GM06990 (cell line): Measurements from ENCODE around the gene PFAS.

Source experiments
- DNase-seq: peaks from one replicate; pipeline ENCODE4 v3.0.0-alpha.2; 2011; ENCODE audit not compliant: insufficient read length; ENCODE audit errors: extremely low read depth
- H3K27me3 ChIP-seq: replicated peaks from 2 replicates; pipeline ENCODE4 v1.6.0; 2011; ENCODE audit warnings: low read length; ENCODE audit not compliant: control insufficient read depth, insufficient read depth
- H3K36me3 ChIP-seq: 2 replicates; pipeline ENCODE4 v1.5.1; 2011; ENCODE audit warnings: low read length; ENCODE audit not compliant: control insufficient read depth, insufficient read depth
- H3K4me3 ChIP-seq: replicated peaks from 2 replicates; pipeline ENCODE4 v1.5.1; 2011; ENCODE audit warnings: low read depth, mild to moderate bottlenecking, control low read depth, low read length
- CTCF ChIP-seq: IDR thresholded peaks from 2 replicates; pipeline ENCODE4 v1.5.1; 2011; ENCODE audit warnings: low read length, control low read depth, mild to moderate bottlenecking, inconsistent platforms; ENCODE audit not compliant: insufficient read depth, poor library complexity, severe bottlenecking

PFAS gene

GRCh38 chr17:8264836-8265542 is 15.9 kb downstream of the PFAS start:
- no peak for DNase-seq
- TF ChIP-seq CTCF, result no peak
- H3K4me3 ChIP-seq, result no peak overlapping the region
- H3K36me3 ChIP-seq, result peaks cover 48% of the 10 kb centered on the region
- H3K27me3 ChIP-seq, result no peaks in the 10 kb centered on the region

- H3K36me3 ChIP-seq, result peaks cover 45% of the 10 kb centered on the region
- TF ChIP-seq CTCF, result no peak
These were observed 17.8 kb downstream of the PFAS start for GRCh38 chr17:8266648-8267479.

GRCh38 chr17:8267480-8268147 is 18.5 kb downstream of the PFAS start:
- Histone ChIP-seq H3K27me3 (no peaks in the 10 kb centered on the region), H3K36me3 (peaks cover 44% of the 10 kb centered on the region), H3K4me3 (no peak overlapping the region)
- DNase-seq, result no peak
- no peak for TF ChIP-seq CTCF

More at GRCh38 chr17:8266648-8267479, 17.8 kb downstream of the PFAS start:
- no peak for DNase-seq
- Histone ChIP-seq H3K4me3 (no peak overlapping the region), H3K27me3 (no peaks in the 10 kb centered on the region)

DNA sequence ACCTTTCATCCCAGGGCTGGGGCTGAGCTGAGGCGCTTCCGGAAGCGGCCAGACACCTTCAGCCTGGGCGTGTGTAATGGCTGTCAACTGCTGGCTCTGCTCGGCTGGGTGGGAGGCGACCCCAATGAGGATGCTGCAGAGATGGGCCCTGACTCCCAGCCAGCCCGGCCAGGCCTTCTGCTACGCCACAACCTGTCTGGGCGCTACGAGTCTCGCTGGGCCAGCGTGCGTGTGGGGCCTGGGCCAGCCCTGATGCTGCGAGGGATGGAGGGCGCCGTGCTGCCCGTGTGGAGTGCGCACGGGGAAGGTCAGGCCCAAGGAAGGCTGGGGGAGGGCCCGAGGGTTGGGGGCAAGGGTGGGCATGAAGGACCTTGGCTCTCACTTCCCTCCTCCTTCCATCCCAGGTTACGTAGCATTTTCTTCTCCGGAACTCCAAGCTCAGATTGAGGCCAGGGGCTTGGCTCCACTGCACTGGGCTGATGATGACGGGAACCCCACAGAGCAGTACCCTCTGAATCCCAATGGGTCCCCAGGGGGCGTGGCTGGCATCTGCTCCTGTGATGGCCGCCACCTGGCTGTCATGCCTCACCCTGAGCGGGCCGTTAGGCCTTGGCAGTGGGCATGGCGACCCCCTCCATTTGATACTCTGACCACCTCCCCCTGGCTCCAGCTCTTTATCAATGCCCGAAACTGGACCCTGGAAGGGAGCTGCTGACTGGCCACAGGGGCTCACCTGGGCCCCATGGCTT is 19.6 kb downstream of the PFAS start:
- no peak for TF ChIP-seq CTCF
- DNase-seq, result no peak
- Histone ChIP-seq H3K36me3 (peaks cover 36% of the 10 kb centered on the region), H3K27me3 (no peaks in the 10 kb centered on the region), H3K4me3 (no peak overlapping the region)

GRCh38 chr17:8272421-8272820 is 23.3 kb downstream of the PFAS start:
- TF ChIP-seq CTCF, result no peak
- peaks cover 8% of the 10 kb centered on the region for H3K36me3 ChIP-seq
- no peak for DNase-seq
- H3K4me3 ChIP-seq, result no peak overlapping the region
- H3K27me3 ChIP-seq, result no peaks in the 10 kb centered on the region; the same call in 1 of the 2 replicates
